8988T (cell line): Measurements from ENCODE around the gene SYNGR2.
"Not testable (repeated sequence)": the region's sequence is repeated elsewhere in the genome, so short reads cannot be mapped to it uniquely, and the experiment has no call there.

Source experiments
- DNase-seq: peaks from one replicate; pipeline ENCODE4 v3.0.0; 2011

Gene SYNGR2

GRCh38 chr17:78144147-78144719, 24.1 kb upstream of the SYNGR2 start:
- DNase-seq: no peak

DNA sequence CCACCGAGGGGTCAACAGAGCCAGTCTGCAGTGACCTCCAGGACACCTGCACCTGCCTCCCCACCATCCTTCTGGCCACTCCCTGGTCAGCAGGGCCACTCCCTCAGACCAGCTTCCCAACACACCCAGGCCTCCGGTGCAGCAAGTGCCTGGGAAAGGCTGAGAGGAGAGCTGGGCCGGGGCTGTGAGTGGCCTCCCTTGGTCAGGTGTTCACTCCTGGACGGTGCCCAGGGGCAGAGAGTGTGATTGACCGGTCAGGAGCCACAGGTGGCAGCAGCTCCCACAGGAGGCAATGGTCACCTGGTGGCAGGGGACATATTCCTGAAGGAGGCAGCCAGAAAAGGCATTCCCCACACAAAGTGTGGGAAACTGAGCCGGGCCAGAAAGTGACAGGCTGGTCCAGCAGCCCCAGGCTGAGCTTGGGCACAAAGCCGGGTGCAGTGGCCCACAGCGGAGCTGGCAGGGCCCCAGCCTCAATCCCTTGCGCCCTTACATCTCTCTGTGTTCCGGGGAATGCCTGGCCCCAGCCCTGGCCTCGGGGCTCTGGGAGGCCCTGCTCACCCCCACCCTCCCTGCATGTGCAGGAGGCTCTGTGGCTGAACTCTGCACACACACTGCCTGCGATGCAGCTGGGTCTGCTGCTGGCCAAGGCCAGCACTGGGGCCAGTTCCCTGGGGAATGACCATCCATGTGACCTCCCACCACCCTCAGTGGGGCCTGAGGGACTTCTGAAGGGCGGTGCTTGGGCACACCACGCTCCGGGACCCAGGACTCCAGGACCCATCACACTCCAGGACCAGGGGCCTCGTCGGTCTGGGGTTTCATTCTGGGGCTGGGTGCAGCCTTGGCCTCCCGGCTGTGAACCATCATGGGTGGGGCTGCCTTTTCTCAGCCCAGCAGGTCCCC, 23.4 kb upstream of the SYNGR2 start:
- no peak for DNase-seq

GRCh38 chr17:78146471-78146869, 21.9 kb upstream of the SYNGR2 start:
- DNase-seq: no peak

DNA sequence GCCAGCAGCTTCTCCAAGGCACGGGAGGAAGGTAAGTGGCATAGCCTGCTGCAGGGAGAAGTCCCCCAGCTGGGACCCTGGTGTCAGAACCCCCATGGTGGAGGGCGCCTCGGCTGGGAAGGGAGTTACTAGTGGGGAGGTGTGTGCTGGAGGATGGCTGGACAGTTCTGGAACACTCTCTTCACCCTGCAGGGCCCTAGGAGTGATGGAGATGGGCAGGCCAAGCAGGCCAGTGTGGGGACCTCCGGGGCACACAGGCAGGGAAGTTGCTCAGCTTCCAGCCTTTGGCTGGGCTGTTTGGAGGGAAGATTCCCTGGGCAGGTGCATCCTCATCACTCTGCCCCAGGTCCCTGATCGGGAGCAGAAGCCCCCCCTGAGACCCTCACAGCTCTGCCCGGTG, 21.5 kb upstream of the SYNGR2 start:
- no peak for DNase-seq

DNA sequence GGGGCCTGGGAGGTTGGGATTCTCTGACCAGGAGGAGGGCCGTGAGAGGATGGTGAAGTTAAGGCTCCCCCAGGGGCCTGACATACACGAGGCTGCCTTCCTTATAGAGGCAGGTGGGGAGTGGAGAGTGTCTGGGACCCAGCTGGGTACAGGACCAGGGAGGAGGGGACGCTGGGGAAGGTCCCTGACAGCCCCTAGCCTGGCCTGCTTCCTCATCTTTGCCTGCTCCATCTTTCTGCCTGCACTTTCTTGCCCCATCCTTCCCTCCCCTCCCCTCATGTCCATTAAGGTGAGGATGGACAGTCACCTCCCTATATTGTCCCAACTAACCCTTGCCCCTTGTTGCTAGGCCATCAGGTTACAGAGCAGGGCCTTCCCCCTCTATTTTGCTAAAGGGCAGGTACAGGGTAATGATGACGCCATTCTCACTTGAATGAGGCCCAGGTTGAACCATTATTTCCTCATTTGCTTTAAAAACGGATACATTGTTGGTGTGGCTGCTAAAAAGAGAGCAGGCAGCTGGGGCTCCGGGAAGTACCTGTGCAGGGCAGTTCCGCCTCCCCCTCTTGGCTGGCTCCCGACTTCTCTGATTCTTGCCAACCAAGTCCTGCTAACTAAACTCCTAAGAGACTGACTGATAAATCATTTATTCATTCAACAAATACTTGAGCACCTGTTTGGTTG, 20.9 kb upstream of the SYNGR2 start:
- no peak for DNase-seq

DNA sequence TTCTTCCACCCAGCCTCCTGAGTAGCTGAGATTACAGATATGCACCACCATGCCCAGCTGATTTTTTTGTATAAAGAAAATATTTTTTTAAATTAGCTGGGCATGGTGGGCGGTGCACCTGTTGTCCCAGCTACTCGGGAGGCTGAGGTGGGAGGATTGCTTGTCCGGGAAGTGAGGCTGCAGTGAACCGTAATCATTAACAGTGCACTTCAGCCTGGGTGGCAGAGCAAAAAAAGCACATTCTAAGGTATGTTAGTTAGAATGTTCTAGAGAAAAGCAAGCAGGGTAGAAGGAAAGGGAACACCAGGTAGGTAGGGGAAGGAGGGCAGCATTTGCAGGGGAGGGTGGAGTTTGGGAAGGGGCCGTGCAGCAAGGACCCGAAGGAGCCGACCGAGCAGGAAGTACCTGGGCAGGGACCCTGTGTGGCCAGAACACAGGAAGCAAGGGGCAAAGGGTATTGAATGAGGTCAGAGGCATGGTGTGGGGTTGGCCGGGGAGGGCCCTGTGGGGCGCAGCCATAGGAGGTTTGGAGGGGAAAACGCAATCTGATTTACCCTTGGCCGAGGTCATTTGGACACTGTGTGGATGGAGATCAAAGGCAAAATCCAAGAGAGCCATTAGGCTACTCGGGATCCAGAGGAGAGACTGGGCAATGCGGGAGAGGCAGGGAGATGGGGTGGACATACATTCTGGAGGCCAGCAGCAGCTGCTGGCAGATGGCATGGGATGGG, 19.9 kb upstream of the SYNGR2 start:
- DNase-seq: no peak

- DNase-seq: no peak
These were observed 16.8 kb upstream of the SYNGR2 start for GRCh38 chr17:78151514-78152008.

DNA sequence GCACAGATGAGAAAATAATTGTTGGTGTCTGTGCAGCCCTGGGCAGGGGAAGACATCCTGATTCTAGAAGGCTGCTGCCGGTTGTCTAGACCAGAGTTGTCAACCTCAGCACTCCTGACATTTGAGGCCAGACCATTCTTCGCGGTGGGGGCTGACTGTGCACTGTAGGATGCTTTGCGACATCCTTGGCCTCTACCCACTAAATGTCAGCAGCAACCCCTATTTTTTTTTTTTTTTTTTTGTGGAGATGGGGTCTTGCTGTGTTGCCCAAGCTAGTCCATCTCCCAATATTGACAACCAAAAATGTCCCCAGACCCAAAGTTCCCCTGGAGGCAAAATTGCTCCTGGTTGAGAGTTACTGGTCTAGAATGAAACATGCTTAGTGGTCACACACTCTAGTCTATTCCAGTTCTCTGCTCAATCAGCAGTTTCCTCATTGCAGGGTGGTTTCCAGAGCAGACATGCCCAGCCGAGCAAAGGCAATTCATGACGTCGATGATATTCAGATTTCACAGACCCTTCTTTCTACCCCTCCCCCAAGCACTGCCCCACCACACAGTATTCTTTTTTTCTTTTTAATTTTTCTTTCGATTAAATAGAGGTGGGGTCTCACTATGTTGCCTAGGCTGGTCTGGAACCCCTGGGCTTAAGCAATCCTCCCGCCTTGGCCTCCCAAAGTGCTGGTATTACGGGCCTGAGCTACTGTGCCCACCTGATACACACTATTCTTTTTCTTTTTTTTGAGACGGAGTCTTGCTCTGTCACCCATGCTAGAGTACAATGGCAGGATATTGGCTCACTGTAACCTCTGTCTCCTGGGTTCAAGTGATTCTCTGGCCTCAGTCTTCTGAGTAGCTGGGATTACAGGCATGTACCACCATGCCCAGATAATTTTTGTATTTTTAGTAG, 13.2 kb upstream of the SYNGR2 start:
- no peak for DNase-seq

DNA sequence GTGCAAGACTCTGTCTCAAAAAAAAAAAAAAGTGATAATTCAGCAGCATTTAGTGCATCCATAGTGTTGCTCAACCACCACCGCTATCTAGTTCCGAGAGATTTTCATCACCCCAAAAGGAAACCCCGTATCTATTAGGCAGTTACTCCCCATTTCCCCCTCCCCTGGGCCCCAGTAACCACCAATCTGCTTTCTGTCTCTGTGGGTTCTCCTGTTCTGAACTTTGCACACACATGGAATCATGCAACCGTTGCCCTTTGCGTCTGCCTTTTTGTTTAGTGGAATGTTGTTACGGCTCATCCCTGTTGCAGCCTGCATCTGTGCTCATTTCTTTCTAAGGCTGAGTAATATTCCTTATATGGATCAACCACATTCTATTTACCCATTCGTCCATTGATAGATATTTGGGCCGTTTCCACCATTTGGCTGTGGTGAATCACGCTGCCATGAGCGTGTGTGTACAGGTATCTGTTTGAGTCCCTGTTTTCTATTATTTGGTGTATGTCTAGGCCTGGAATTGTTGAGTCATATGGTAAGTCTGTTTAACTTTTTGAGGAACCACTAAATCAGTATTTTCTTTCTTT, 8.7 kb upstream of the SYNGR2 start:
- DNase-seq: no peak

DNA sequence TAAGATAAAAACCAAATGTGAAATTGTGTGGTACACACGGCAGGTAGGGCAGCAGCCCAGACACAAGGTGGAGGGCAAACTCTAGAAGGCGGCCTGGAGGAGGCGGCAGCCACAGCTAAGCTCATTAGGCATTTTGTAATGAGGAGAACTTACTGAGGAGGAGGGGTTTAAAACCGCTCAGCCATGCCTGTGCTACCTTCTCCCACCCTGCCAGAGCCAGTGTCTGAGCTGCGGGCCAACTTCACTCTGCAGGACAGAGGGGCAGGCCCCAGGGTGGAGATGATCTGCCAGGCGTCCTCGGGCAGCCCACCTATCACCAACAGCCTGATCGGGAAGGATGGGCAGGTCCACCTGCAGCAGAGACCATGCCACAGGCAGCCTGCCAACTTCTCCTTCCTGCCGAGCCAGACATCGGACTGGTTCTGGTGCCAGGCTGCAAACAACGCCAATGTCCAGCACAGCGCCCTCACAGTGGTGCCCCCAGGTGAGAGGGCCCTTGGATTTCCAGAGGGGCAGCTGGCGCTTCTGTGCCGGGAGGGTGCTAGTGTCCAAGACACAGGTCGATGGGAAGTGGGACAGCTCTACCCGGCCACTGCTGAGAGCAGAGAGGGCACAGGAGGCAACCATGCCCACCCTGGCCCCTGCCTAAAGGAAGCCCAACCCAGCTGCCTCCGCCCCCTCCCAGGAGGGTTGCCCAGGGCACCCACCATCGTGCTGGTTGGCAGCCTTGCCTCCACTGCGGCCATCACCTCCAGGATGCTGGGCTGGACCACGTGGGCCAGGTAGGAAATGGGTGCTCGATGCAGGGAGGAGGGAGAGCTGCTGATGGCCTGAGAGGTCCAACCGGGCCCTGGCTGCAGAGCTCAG, 4.3 kb upstream of the SYNGR2 start:
- no peak for DNase-seq

DNA sequence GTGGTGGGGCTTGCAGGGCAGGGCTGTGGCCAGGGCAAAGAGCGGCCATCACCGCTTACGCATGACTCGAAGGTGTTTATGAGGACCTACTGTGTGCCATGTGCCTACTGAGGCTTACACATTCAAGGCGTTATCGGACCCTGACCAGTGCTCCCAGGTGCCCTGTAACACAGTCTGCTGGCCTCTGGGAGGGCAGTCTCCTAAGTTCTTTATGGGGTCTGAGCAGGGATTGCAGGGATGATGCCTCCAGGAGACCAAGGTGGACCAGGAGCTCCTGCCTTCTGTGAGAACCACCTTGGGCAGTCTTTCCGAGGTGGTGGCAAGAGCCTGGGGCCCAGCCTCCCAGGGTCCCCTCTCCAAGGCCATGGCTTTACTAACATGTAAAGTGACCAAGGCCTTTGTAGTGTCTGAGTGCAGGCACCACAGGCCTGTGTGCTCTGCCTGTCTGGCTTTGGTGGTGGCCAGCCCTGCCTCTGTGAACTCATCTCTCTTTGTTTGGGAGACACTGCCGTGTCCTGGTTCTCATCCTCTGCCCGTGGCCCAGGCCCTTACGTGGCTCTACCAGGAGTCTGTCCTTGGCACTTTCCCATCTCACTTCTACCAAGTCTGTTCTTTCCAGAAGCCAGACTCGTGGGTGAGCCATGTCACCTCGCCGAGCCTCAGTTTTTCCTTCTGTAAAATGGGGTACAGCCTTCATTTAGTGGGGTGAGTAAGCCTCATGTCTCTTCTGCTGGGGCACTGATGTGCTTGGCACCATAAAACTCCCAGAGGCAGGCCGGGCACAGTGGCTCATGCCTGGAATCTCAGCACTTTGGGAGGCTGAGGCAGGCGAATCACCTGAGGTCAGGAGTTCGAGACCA, 3.4 kb upstream of the SYNGR2 start:
- no peak for DNase-seq

DNA sequence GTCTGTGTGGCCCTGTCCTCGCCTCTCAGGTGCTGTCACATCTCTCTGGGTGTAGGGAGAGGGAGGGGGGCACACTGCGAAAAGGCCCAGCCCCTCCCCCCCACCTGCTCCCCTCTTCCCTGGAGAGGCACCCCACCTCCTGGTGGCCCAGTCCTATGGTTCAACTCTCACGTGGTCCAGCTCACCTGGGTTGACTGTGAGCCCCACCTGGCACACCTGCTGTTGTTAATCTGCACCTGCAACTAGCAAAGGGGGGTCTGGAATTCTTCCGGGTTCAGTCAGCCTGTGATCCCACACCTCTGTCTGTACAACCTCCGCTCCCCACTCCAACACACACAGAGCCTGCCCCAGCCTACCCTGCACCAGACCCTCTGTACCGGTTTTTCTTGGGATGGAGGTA, 2.0 kb upstream of the SYNGR2 start:
- no peak for DNase-seq

DNA sequence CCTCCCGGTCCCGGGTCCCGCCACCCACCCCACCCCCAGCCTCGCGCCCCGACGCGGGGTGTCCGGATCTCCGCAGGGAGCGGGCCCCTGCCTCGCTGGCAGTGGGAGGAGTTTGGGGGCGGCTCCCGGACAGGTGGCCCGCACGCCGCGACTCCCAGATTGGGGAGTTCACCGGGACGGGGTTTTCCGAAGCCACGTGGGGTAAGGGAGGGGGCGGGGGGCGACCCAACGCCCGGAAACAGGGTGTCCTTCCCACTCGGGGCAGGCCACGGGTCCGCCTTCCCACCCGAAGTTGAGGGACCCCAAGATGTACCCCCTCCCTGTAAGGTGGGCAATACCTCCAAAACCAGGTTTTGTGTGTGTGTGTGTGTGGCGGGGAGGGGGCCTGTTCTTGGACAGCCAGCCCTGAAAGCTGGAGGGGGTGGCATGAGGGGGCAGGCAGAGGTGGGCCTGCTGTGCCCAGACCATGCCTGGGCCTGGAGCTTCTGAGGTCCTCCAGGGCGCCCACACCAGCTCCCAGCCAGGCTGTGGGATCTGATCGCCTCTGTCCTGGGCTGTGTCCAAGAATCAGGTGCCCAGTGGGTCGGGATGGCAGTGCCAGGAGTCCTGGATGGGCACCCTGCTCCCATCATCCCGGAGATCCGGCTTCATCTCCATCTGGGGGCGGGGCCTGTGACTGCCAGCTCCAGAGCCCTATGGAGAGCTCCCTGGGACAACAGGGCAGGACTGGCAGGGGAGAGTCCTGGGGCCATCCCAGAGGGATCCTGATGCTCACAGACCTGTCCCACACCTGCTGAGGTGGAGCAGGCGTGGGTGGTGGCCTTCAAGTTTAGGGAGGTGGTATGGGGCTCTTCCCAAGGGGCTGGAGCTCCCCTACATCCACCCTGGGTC, 767 bp downstream of the SYNGR2 start:
- peak; percentile 83 for DNase-seq

DNA sequence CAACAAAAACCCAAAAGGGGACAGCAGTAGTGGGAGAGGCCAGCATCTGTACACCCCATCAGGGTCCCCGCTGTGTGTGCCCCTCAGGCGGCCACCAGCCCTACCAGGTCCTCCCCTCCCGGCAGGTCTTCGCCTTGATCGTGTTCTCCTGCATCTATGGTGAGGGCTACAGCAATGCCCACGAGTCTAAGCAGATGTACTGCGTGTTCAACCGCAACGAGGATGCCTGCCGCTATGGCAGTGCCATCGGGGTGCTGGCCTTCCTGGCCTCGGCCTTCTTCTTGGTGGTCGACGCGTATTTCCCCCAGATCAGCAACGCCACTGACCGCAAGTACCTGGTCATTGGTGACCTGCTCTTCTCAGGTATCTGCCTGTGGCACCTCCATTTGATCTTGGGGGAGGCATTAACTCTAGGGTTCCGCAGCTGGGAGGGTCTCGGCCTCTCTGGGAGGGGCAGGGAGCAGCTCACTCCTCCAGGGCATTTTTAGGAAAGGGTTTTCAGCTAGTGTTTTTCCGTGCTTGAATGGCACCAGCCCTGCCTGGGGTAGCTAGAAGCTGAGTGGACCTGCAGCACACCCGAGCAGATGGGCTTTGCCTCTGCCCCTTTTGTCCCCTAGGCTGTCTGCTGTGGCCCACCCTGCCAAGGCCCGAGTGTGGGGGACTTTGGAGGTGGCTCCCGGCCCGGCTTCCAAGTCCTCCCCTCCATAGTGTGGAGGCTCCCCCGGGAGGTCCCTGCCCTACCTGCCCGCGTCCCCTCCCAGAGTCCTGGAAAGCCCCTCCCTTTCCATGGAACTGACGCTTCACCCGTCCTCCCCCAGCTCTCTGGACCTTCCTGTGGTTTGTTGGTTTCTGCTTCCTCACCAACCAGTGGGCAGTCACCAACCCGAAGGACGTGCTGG, 2.6 kb downstream of the SYNGR2 start:
- no peak for DNase-seq

- DNase-seq: not testable (repeated sequence)
These were observed 3.3 kb downstream of the SYNGR2 start for GRCh38 chr17:78171591-78172248.

GRCh38 chr17:78172249-78173051, 4.1 kb downstream of the SYNGR2 start:
- DNase-seq: no peak
